Fibroblast of lung (primary cell): Measurements from ENCODE around the gene PMS2.
"Not testable (repeated sequence)": the region's sequence is repeated elsewhere in the genome, so short reads cannot be mapped to it uniquely, and the experiment has no call there.

Experiments used
- EZH2 ChIP-seq: IDR thresholded peaks from 2 replicates; pipeline ENCODE4 v1.5.1; 2012; ENCODE audit warnings: low read length, control low read depth, mild to moderate bottlenecking; ENCODE audit errors: missing control alignments
- TF ChIP-seq, protein P1 (sequence below), 2 donors: IDR thresholded peaks in 1 of 2; conservative IDR thresholded peaks in 1 of 2; 1 replicate in 1 of 2; 2 replicates in 1 of 2; pipeline ENCODE4 v1.5.1; 2011 to 2012; ENCODE audit warnings: low read length in 2 of 2, control low read depth in 1 of 2, inconsistent platforms in 1 of 2, low read depth in 1 of 2, mild to moderate bottlenecking in 1 of 2

GRCh38 chr7:6007835-6008590 lies 836 bp downstream of the PMS2 start:
- TF ChIP-seq, protein P1, sequence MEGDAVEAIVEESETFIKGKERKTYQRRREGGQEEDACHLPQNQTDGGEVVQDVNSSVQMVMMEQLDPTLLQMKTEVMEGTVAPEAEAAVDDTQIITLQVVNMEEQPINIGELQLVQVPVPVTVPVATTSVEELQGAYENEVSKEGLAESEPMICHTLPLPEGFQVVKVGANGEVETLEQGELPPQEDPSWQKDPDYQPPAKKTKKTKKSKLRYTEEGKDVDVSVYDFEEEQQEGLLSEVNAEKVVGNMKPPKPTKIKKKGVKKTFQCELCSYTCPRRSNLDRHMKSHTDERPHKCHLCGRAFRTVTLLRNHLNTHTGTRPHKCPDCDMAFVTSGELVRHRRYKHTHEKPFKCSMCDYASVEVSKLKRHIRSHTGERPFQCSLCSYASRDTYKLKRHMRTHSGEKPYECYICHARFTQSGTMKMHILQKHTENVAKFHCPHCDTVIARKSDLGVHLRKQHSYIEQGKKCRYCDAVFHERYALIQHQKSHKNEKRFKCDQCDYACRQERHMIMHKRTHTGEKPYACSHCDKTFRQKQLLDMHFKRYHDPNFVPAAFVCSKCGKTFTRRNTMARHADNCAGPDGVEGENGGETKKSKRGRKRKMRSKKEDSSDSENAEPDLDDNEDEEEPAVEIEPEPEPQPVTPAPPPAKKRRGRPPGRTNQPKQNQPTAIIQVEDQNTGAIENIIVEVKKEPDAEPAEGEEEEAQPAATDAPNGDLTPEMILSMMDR (conservative IDR thresholded peaks at IDR 0.05 in 1 of 2, IDR thresholded peaks at IDR 0.05 in 1 of 2; ENCODE audit: low read depth in 1 of 2, low read length in 2 of 2) = not testable (repeated sequence)
- not testable (repeated sequence) for TF ChIP-seq EZH2
